Hematopoietic multipotent progenitor cell treated with erythropoietin and hydrocortisone succinate and interleukin-3 and kit ligand, for 17 days (in vitro differentiated cells): ENCODE measurements around the gene CACNA1B.

Experiments
- DNase-seq: peaks from one replicate; pipeline ENCODE4 v3.0.0-alpha.2; 2015; ENCODE audit warnings: low spot score

The CACNA1B gene

DNA sequence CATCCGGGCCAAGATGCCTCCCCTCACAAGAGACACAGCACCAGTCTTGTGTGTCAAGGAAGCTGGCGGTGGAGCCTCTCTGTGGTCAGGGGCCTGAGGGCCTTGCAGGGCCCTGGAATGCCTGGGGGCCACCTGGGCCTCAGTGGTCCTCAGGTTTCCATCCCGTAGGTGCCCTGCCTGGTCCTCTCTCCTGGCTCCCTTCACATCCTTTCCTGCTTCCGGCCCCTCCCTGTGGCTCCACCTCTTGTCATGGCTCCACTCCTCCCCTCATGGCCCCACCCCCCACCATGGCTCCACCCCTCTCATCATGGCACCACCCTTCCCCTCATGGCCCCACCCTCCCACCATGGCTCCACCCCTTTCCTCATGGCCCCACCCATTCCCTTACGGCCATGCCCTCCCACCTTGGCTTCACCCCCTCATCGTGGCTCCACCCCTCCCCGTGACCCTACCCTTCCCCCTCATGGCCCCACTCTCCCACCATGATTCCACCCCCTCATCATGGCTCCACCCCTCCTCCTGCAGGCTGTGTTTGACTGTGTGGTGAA lies 175.8 kb downstream of the CACNA1B start:
- DNase-seq: no peak

DNA sequence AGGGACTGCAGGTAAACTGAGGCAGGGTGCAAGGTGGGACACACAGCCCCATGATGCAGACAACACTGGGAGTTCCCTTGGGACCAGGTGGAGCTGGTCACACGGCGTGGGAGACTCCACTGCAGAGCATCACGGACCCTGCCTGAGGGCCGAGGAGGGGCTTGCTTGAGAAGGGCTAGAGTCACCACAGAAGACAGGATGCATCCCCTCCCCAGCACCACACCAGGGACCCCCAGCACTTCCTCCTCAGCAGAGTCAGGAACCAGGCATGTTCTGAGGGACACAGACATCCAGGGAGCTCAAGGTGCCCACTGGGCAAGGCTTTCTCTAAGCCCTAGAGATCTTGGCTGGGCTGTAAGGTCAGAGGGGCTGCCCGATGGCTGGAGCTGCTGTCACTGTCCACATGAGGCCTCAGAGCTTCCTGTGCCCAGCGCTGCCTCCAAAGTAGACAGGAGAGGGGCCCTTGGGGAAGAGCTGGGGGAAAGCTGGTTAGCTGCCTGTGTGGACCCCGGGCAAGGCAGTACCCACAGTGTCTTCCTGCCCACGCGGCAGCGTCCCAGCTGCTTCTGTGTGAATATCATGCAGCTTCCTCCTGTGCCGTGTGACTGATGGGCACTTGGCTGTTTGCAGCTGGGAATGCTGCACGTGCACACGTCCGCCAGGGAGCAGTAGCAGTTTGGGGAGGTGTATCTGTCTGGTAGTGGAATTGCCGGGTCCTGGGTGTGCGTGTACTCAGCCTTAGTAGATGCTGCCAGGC lies 176.6 kb downstream of the CACNA1B start:
- no peak for DNase-seq

DNA sequence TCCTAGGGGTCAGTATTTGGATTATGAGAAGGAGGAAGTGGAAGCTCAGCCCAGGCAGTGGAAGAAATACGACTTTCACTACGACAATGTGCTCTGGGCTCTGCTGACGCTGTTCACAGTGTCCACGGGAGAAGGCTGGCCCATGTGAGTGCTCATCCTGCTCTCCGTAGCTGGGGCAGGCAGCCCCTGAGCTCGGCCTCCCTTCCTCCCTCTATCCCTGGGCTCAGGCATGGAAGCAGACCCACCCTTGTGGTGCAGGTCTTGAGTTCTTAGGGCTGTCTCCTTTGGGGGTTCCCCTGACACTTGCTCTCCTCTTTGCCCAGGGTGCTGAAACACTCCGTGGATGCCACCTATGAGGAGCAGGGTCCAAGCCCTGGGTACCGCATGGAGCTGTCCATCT lies 180.1 kb downstream of the CACNA1B start:
- DNase-seq: no peak

DNA sequence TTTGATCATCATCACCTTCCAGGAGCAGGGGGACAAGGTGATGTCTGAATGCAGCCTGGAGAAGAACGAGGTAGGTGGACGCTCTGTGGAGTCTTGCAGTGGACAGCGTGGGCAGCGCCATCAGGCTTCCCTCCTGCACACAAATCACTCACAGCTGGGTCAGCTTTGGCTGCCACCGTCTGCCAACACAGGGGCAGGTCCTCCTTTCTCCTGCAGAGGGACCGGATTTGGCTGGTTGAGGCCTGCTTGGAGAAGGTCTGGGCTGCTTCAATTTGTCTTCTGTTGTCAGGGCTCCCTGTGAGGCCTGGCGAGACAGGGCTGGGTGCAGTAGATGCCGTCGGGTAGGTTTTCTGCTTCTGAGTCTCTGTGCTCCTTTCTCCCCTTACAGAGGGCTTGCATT lies 180.6 kb downstream of the CACNA1B start:
- no peak for DNase-seq

DNA sequence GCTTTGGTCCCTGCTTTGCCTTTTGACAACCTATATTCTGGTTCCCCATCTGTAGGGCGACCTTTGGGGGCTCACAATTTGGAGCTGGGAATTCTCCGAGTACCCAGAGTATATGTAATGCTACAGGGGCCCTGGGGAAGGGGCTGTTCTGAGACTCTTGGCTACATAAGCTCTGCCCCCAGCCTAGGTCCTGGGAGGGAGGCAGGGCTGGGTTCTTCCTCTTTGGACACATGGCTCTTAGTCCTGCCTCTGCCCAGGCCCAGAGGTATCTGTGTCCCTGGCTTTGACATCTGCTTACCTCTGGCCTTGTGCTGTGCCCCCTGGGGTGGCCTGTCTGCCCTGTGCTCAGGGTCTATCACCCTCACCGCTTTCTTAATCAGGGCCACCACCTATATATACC lies 181.6 kb downstream of the CACNA1B start:
- DNase-seq: no peak

DNA sequence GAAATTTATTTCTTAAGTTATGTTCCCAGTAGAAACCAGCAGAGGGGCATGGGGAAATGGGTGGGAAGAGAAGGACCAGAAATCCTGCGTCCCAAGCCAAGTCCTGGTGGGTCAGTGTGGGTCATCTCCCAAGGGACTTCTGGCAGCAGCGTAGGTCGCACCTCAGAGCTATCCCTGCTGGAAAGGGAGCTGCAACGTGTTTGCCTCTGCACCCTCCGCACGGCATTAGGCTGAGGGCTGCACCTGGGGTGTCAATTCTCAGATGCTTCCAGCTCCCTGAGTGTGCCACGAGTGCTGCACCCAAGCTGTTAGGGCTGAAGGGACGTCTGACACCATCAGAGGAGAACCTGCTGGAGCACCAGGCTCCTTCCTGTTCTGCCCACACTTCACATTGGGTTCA lies 182.8 kb downstream of the CACNA1B start:
- no peak for DNase-seq

DNA sequence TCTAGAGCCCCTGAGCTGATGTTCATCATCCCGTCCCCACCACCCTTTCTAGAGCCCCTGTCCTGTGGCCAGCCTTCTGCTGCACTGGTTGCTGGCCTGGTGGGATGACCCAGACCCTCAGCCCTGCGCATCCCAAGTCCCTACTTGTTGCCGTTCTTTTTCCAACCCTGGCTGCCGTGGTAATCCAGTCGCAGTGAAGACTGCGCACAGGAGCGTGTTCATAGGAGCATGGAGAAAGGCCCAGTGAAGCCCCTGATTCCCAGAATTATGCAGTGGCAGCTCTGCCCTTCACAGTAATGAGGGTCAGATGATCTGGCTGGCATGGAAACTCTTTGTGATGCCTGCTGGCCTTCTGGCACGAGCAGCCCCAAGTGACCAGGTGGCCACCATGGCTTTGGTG lies 183.3 kb downstream of the CACNA1B start:
- DNase-seq: no peak

DNA sequence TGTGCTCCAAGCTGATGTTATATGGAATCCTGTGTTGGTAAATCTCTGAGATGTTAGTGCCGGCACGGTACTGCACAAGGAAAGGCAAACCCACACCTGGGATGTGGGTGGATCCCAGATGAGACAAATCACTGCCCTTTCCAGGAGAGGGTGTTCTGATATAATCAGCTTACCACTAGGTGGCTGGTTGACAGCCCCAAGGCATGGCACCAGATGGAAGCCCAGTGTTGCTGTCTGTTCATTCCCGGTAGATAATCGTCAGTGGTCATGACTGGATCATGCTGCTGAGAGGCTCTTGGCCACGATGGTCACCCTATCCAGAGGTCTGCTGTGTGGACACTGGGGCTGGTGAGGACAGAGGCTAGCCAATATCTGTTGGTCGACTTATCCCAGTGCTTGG lies 184.0 kb downstream of the CACNA1B start:
- no peak for DNase-seq

DNA sequence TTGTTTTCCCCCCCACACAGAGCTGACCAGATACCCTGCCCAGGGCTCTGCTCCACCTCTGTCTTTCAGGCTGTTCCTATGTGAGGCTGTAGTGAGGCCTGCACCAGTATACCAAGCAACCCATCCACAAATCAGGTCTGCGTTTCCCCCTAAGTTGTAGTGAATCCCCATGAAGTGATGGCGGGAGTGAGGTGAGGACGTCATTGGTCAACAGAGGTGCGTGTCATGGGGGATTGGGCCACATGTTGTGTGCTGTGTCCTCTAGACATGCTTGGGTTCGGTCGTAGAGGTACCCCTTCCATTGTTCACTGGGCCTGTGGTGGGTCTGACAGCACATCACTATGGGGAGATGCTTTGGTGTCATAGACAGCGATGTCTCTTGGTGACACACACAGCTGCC lies 184.6 kb downstream of the CACNA1B start:
- DNase-seq: no peak

DNA sequence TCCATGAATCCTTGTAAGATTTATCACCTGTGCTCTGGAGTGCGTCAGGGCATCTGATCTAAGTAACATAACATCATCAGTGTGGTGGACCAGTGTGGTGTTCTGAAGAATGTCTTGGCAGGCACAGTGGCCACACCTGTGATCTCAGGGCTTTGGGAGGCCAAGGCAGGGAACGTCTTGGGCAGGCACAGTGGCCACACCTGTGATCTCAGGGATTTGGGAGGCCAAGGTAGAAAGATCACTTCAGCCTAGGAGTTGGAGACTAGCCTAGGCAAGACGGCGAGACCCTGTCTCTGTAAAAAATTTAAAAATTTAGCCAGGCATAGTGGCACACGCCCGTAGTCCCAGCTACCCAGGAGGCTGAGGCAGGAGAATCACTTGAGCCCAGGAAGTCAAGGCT lies 185.5 kb downstream of the CACNA1B start:
- no peak for DNase-seq

DNA sequence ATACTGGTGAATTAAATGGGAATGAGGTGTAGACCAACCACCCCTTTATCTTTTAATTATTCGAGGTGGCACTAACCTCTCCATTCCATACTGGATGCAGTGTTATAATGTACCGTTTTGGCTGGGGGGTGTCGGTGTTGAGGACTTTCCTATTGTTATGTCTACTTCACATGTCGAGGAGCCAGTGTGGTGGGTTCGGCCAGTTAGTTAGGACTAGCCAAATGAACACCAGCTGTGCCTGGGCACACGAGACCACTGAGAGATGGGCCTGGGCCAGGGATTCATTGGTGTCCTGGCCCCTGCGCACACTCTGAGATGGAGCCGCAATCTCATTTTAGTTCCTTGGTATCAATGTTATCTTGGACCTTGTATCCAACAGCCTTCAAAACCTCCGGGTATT lies 186.2 kb downstream of the CACNA1B start:
- no peak for DNase-seq

DNA sequence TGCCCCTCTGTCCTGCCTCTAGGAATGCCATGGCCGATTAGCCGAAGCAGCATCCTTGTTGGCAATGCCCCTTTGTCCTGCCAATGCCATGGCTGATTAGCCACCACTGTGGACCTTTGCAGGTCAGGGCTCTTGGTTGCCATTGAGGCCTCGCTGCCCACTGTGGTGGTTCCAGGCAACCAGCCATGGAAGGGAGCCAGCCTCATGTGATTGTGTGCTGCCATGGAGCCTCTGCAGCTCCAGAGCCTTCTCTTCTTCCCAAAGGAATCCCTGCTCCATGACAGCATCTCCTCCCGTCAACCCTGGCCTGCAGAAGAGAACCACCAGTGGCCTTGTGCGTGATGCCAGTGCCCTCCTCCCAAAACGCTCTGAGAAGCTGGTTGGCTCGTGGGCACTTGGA lies 187.0 kb downstream of the CACNA1B start:
- DNase-seq: no peak

DNA sequence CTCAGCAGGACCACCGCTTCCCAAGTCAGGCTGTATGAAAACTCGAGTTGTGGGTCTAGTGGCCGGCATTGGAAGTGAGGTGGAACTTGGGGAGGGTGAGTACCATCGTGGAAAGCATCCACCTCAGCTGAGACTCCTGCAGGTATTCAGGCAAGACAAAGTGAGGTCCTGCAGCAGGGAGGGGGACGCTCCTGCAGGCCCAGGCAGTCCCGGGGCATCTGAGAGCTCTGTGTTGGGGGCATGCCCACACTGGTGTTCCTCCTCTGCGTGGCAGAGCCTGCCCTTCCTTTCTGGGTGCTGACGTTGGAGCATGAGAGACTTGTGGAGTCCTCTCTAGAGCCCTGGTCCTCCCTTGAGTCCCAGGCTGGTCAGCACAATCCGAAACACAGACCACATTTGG lies 187.7 kb downstream of the CACNA1B start:
- DNase-seq: no peak

DNA sequence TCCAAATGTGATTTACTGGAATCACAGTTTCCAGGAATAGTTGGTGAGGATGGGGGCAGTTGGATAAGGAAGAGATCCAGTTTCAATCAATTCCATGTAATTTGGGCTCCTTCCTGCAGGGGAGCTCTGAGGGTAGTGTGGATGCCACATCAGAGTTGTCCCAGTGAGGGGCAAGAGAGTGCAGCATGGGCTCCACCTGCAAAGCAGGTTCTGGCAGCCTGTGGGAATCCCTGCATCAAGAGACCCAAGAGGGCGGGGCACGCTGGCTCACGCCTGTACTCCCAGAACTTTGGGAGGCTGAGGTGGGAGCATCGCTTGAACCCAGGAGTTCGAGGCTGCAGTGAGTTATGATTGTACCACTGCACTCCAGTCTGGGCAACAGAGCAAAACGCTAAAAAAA lies 188.5 kb downstream of the CACNA1B start:
- no peak for DNase-seq

DNA sequence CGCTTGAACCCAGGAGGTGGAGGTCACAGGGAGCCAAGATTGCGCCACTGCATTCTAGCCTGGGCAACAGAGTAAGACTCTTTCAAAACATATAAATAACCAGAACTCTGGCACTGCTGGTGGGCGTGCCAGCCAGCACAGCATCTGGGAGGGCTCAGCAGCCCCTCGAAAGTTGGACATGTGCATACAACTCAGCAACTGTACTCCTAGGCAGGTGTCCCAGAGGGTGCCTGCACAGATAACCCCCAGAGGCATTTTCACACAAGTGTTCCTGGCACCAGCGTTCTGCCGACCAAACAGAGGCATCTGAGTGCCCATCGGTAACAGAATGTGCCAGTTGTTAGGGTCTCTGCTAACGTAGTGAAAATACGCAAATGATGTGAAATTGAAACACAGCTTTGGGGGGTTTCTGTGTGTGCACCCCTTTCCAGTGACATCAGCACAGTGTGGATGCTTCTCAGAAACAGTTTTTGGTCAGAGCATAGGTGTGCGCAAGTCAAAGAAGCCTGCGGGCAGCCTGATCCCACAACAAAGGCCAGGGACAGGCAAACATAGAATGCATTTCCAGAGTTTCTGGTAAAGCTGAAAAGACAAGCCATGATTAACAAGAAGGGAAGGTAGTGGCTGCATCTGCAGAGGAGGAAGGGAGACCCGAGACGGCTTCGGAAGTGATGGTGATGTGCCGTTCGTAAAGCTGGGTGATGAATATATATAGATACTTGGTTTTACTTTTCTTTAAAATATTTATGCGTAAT lies 190.2 kb downstream of the CACNA1B start:
- DNase-seq: no peak

DNA sequence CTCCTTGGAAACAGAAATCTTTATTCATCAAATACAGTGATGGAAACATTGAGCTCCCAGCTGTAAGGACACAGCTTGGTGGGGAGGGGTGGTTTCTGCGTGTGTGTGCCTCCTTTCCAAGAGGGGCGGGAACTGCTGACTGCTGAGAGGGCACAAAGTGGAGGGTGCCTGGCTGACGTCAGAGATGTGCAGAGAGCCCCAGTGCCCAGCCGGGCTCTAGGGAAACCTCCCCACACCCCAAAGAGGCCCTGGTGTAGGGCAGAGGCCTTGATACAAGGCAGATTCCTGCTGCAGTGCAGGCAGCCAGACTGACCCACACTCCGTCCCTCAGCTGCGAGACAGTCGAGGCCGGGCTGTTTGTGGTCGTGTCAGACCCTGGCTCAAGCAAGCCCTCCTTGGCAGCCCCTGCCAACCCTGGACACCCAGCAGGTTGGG lies 191.0 kb downstream of the CACNA1B start:
- no peak for DNase-seq

DNA sequence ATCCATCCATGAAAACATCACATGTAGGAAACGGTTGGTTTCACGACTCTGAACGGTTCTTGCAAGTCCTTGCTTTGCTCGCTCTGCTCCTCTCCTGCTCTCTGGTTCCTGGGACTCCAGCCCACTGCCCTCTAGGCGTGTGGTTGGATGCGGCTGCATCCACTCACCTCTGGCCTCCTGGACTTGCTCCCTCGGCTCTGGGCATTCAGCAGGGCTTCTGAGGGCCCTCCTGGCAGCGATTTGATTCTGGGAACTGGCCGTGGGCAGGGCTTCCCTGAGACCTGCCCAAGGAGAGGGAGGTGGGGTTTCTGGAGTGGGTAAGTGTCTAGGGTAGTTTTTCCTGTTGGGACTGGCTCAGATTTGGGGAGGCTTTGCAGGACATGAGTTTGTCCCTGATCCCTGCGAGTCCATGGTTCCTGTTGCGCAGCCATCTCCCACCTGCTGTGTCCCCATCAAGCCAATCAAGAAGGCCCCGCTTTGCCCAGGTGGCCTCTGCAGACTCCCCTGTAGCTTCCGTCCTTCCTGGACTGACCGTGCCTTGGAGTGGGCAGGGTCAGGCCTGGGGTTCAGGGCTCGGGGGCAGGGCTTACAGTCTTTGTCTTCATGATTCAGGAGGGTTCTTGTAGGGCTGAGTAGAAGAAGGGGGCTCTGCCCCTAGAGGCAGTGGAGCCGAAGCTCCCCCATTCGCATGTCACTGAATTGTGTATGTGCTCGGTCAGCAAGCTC lies 192.3 kb downstream of the CACNA1B start:
- DNase-seq: no peak

DNA sequence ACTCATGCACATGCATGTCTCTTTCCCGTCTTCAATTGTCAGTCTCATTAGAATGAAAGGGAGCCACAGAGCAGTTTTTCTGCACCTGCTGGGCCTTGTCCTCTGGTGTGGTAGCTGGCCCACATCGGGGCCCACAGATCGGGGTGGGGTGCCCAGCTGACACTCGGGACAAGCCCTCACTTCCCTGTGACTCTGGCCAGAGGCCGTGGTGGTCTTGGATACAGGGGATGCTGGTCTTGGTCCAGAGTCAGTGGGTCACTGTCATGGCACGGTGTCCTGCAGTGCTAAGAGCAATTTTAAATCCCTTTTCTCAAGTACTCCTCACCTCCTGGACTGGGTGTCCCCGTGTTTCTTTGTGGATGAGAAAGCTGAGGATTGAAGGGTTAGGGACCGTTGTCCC lies 193.2 kb downstream of the CACNA1B start:
- DNase-seq: no peak

DNA sequence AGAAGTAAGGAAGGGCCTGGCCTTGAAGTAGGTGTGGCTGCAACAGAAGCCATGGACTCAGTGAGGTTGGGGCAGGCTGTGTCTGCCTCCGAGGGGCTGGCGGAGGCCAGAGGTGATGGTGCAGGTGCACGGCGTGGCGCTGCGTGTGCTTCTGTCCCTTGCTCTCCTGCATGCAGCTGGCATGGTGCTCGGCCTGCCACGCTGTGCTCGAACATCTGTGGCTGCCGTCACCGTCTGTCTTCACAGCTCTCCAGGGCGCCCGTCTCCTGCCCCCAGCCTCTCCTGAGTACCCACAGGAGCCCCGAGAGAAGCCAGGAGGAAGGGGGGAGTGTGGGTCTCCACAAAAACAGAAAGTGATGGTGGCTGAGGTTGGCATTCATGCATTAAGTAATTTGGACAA lies 193.7 kb downstream of the CACNA1B start:
- DNase-seq: no peak

DNA sequence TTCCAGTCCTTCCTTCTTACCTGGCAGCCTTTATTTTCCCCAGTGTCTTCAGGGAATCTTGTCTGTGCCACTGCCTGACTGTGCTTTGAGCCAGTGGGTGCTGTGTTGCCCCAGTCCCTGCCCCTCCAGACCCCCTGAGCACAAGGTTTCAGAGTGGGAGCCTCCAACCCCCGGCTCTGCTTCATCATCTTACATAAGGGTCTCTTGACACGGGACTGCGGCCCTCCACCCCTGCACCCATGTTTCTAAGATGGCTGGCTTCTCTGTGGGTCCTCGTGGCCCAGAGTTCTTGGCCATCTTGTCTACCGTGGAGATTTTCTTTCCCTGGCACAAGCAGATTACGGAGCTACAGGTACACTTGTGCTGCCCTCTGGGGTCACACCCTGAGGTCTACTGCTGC lies 194.1 kb downstream of the CACNA1B start:
- DNase-seq: no peak

DNA sequence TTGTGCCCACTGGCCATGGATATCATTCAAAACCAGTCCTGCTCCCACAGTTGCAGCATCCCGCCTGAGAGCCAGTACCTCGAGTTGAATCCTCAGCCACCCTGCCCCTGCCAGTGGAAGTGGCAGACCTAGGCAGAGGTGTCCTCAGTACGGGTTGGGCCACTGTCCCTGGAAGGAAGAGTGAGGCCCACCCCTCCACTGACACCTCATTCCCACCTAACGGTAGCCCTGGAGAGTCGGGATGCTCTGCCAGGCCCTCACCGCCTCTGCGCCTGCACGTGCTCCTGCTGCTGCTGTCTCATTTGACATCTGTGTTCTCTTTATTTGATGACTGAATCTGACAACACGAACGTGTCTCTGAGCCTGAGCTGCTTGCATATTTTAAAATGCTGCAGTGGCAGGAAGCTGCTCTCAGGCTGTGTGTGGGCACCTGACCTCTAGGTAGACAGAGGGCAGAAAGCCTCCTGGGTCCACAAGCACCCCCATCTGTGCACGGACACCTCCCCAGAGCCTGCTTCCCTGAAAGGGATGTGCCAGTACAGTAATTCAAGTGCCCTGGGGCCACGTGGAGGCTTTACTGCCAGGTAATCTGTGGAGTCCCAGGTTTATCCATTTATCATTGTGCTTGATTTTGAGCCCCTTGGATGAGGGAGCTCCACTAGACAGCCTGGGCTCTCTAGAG lies 194.7 kb downstream of the CACNA1B start:
- DNase-seq: no peak

DNA sequence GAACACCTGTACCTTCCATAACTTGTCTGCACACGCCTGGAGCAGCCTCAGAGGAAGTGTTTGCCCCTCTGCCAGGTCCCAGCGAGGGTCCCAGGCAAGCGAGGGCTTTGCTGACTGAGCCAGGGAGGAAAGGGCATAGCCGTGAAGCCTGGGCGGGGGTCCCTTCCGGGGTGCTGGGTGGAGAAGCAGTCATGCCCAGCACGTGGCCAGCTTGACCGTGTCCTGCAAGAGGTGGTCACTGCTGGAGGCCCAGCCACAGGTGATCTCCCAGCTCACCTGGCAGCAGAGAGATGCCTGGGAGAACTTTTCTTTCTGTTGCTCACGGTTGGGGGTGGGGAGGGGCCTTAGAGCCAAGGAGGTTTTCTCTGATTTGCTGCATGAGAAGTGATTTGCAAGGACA lies 195.3 kb downstream of the CACNA1B start:
- DNase-seq: no peak
